Neural cell (in vitro differentiated cells): ENCODE results near the gene USP51.

Experiments used
- EP300 ChIP-seq: fragments of 450-650 bp; conservative IDR thresholded peaks from 2 replicates; pipeline ENCODE4 v1.6.1; 2014; ENCODE audit warnings: antibody characterized with exemption, mild to moderate bottlenecking, moderate library complexity; ENCODE audit not compliant: poor library complexity, severe bottlenecking
- EZH2 ChIP-seq: fragments of 200-600, 300-800 bp; shearing (Covaris generic), sonication (generic); IDR thresholded peaks from 2 replicates; pipeline ENCODE4 v1.6.1; 2014; ENCODE audit warnings: antibody characterized with exemption, low read length, borderline replicate concordance, mild to moderate bottlenecking; ENCODE audit not compliant: insufficient read depth, poor library complexity, severe bottlenecking
- POLR2AphosphoS5 ChIP-seq: IDR thresholded peaks from 2 replicates; pipeline ENCODE4 v1.6.1; 2012
- RAD21 ChIP-seq: fragments of 450-650 bp; conservative IDR thresholded peaks from 2 replicates; pipeline ENCODE4 v1.6.1; 2014; ENCODE audit warnings: antibody characterized with exemption, mild to moderate bottlenecking, moderate library complexity
- SMC3 ChIP-seq: fragments of 450-650 bp; conservative IDR thresholded peaks from 2 replicates; pipeline ENCODE4 v1.6.1; 2014; ENCODE audit warnings: antibody characterized with exemption, mild to moderate bottlenecking, moderate library complexity; ENCODE audit not compliant: poor library complexity
- TAF1 ChIP-seq: IDR thresholded peaks from 2 replicates; pipeline ENCODE4 v1.6.1; 2012; ENCODE audit warnings: low read depth
- TF ChIP-seq, protein P1 (sequence below): fragments of 450-650 bp; IDR thresholded peaks from 2 replicates; pipeline ENCODE4 v1.5.1; 2014; ENCODE audit warnings: antibody characterized with exemption, mild to moderate bottlenecking, moderate library complexity; ENCODE audit not compliant: poor library complexity, severe bottlenecking

DNA sequence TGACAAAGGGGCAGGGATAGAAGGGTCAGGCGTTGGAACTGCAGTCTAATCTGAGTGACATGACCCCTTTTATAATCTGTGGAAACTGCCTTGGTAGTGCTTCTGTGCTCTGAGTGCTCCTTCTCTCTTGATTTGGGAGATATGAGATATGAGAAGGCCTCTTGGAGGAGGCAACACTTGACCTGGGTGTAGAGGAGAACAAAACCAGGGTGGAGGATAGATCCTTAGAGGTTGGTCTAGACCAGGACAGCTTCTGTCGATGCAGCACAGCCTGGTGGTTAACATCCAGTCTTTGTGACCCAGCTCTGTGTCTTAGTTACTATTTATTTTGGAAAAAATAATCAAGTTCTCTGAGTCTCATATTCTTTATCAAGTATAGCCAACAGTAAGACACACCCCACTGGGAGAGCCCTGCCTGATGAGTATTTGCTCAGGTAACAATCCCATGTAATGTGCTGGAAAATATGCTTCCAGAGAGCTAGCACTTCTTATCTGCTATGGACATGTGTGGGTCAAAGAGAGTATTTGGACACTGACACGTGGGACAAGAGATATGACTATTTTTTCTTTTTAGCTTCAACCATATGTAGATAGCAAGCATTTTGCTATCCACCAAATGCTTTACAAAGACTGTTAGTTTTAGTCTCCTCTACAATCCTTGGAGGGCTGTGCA is 9.1 kb downstream of the USP51 start:
- TF ChIP-seq, protein P1, sequence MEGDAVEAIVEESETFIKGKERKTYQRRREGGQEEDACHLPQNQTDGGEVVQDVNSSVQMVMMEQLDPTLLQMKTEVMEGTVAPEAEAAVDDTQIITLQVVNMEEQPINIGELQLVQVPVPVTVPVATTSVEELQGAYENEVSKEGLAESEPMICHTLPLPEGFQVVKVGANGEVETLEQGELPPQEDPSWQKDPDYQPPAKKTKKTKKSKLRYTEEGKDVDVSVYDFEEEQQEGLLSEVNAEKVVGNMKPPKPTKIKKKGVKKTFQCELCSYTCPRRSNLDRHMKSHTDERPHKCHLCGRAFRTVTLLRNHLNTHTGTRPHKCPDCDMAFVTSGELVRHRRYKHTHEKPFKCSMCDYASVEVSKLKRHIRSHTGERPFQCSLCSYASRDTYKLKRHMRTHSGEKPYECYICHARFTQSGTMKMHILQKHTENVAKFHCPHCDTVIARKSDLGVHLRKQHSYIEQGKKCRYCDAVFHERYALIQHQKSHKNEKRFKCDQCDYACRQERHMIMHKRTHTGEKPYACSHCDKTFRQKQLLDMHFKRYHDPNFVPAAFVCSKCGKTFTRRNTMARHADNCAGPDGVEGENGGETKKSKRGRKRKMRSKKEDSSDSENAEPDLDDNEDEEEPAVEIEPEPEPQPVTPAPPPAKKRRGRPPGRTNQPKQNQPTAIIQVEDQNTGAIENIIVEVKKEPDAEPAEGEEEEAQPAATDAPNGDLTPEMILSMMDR: no peak
- TF ChIP-seq EP300 (no peak), RAD21 (no peak), POLR2AphosphoS5 (no peak), EZH2 (no peak), SMC3 (no peak), TAF1 (no peak)
